Measurements from ENCODE around the gene TGM1. TPM values are rescaled to one million over a fixed set of nuclear protein-coding genes. Genes with fewer than 3 reads are reported as not detected.

TGM1 gene
- total RNA-seq, 1 experiment from 2014 or later, result 2.9 TPM

GRCh38 chr14:24258119-24258518 lies 4.9 kb downstream of the TGM1 start:
- Mint-ChIP-seq H3K4me3 (no peak overlapping the region), H3K9me3 (no peaks in the 10 kb centered on the region), H3K4me1 (no peaks in the 10 kb centered on the region; a peak in 1 of 4 replicates), H3K27ac (no peak overlapping the region), H3K36me3 (ENCODE audit: insufficient read depth in 1 of 3, low read depth in 3 of 3) (no peaks in the 10 kb centered on the region), H3K27me3 (ENCODE audit: low read depth) (no peaks in the 10 kb centered on the region; the same call in 1 of the 2 replicates)
- H4K8ac ChIP-seq (replicated peaks; ENCODE audit: insufficient read length, low read depth, low read length), result no peak overlapping the region
- H3K4me2 ChIP-seq (ENCODE audit: insufficient read depth, insufficient read length, low read length), result no peak overlapping the region
- no peak overlapping the region for H3K27ac ChIP-seq (ENCODE audit: insufficient read length, low read depth, low read length)
- H4K5ac ChIP-seq (ENCODE audit: insufficient read length, low read depth, low read length), result no peak overlapping the region
- no peaks in the 10 kb centered on the region for H3K4me1 ChIP-seq (ENCODE audit: insufficient read depth, low read length)
- H2BK15ac ChIP-seq (ENCODE audit: low read depth, low read length), result no peak overlapping the region
- no peak overlapping the region for H2AK5ac ChIP-seq (ENCODE audit: insufficient read length, low read length)
- no peak for TF ChIP-seq CTCF (conservative IDR thresholded peaks at IDR 0.05)
- no peaks in the 10 kb centered on the region for H3K23me2 ChIP-seq (ENCODE audit: insufficient read length, low read depth, low read length, poor library complexity, severe bottlenecking)
- H3K79me1 ChIP-seq (ENCODE audit: insufficient read depth, low read depth, low read length, poor library complexity, severe bottlenecking), result no peaks in the 10 kb centered on the region
- H2BK20ac ChIP-seq (ENCODE audit: low read depth, low read length, poor library complexity, severe bottlenecking), result no peak overlapping the region
- H3K9ac ChIP-seq (ENCODE audit: extremely low read depth, insufficient read length, low read length), result no peak overlapping the region
- H2BK120ac ChIP-seq (ENCODE audit: low read depth, low read length, poor library complexity, severe bottlenecking), result no peak overlapping the region
- H3K9me3 ChIP-seq (ENCODE audit: control insufficient read depth, low read depth, low read length), result no peaks in the 10 kb centered on the region
- no peak overlapping the region for H2BK12ac ChIP-seq (ENCODE audit: insufficient read length, low read depth, low read length)
- DNase-seq, result no peak
- no peaks in the 10 kb centered on the region for H3K79me2 ChIP-seq (ENCODE audit: insufficient read depth, low read length)
- no peak overlapping the region for H3K14ac ChIP-seq (ENCODE audit: insufficient read depth, low read length)
- H3K27me3 ChIP-seq (ENCODE audit: insufficient read depth, low read length), result no peaks in the 10 kb centered on the region
- WGBS (ENCODE audit: extremely low coverage, insufficient read length, low lambda C conversion rate), result no CpG with 5 or more reads among the region's 9 CpGs
- H3K56ac ChIP-seq (ENCODE audit: insufficient read length, low read depth, low read length), result no peak overlapping the region
- no peak overlapping the region for H4K91ac ChIP-seq (ENCODE audit: insufficient read length, low read depth, low read length)
- H3T11ph ChIP-seq (ENCODE audit: low read length), result no peak overlapping the region
- no peak overlapping the region for H3K4ac ChIP-seq (ENCODE audit: low read depth, low read length)
- H2BK5ac ChIP-seq (ENCODE audit: insufficient read length, low read length), result no peak overlapping the region
- H3K18ac ChIP-seq (ENCODE audit: insufficient read length, low read depth, low read length), result no peak overlapping the region
- no peak overlapping the region for H3K23ac ChIP-seq (ENCODE audit: insufficient read length, low read depth, low read length)
- H4K20me1 ChIP-seq (ENCODE audit: control insufficient read depth, insufficient read depth, insufficient read length), result no peaks in the 10 kb centered on the region
- no peak overlapping the region for H2AFZ ChIP-seq (ENCODE audit: low read length)
